SJSA1 (cell line): ENCODE measurements around the gene KITLG. TPM values are rescaled to one million over a fixed set of nuclear protein-coding genes. Genes with fewer than 3 reads are reported as not detected.
"Not testable (repeated sequence)": the region's sequence is repeated elsewhere in the genome, so short reads cannot be mapped to it uniquely, and the experiment has no call there.

ENCODE experiments used
- DNase-seq, 2 experiments: peaks; one replicate each; pipeline ENCODE4 v3.0.0-alpha.2; 2015 to 2020; ENCODE audit warnings: low spot score in 2 of 2, low read depth in 1 of 2
- H3K27ac ChIP-seq: fragments of 250-450 bp; sonication (Bioruptor Pico); 2 replicates; pipeline ENCODE4 v1.5.1; 2020; ENCODE audit warnings: mild to moderate bottlenecking, moderate library complexity
- H3K27me3 ChIP-seq: fragments of 250-450 bp; sonication (Bioruptor Pico); replicated peaks from 2 replicates; pipeline ENCODE4 v1.5.1; 2020; ENCODE audit warnings: mild to moderate bottlenecking, moderate library complexity
- H3K36me3 ChIP-seq: fragments of 250-450 bp; sonication (Bioruptor Pico); 2 replicates; pipeline ENCODE4 v1.5.1; 2020; ENCODE audit warnings: mild to moderate bottlenecking
- H3K4me1 ChIP-seq: fragments of 250-450 bp; sonication (Bioruptor Pico); replicated peaks from 2 replicates; pipeline ENCODE4 v1.6.1; 2021; ENCODE audit warnings: mild to moderate bottlenecking
- H3K4me3 ChIP-seq: fragments of 250-450 bp; sonication (Bioruptor Pico); 2 replicates; pipeline ENCODE4 v1.5.1; 2020; ENCODE audit warnings: mild to moderate bottlenecking
- H3K9me3 ChIP-seq: fragments of 250-450 bp; sonication (Bioruptor Pico); replicated peaks from 2 replicates; pipeline ENCODE4 v1.5.1; 2020; ENCODE audit warnings: mild to moderate bottlenecking
- total RNA-seq: library from RNA; depleted of rRNA; stranded (reverse); fragments of >200 nt; shearing (Covaris generic); gene quantifications from 2 replicates; pipeline ENCODE4 v1.2.3, GENCODE V29; 2014; rRNA removed

KITLG gene
- 3.1 and 4.1 TPM in 2 replicates for total RNA-seq

GRCh38 chr12:88580051-88580871 is at the start of gene KITLG:
Gene KITLG, minus strand, starts transcription at chr12:88580471. Its CDS starts 193 bp downstream, at chr12:88580278.
- H3K27ac ChIP-seq, result no peak within 1 kb of the TSS
- peaks cover 3% of the 10 kb centered on the region; the same call in 1 of the 2 replicates for H3K27me3 ChIP-seq
- H3K4me1 ChIP-seq, result peaks cover 9% of the 10 kb centered on the region
- DNase-seq, result peak; percentile 68 to 75
- no peaks in the 10 kb centered on the region for H3K9me3 ChIP-seq
- no peaks in the 10 kb centered on the region for H3K36me3 ChIP-seq
- peak within 1 kb of the TSS; percentile 44 for H3K4me3 ChIP-seq

GRCh38 chr12:88628856-88629509 is 48.7 kb upstream of the KITLG start:
- H3K9me3 ChIP-seq, result no peaks in the 10 kb centered on the region
- no peaks in the 10 kb centered on the region for H3K4me1 ChIP-seq
- no peak for DNase-seq
- H3K4me3 ChIP-seq, result no peak overlapping the region
- no peaks in the 10 kb centered on the region; the same call in 1 of the 2 replicates for H3K27me3 ChIP-seq
- no peak overlapping the region for H3K27ac ChIP-seq
- no peaks in the 10 kb centered on the region for H3K36me3 ChIP-seq

- DNase-seq, H3K27ac ChIP-seq, H3K27me3 ChIP-seq, H3K4me3 ChIP-seq, H3K4me1 ChIP-seq, H3K9me3 ChIP-seq, H3K36me3 ChIP-seq: not testable (repeated sequence)
These were observed 47.8 kb upstream of the KITLG start for GRCh38 chr12:88628035-88628434.

GRCh38 chr12:88627501-88627900 is 47.2 kb upstream of the KITLG start:
- Histone ChIP-seq H3K27ac (no peak overlapping the region), H3K4me3 (no peak overlapping the region), H3K36me3 (no peaks in the 10 kb centered on the region), H3K9me3 (no peaks in the 10 kb centered on the region), H3K27me3 (no peaks in the 10 kb centered on the region; the same call in 1 of the 2 replicates), H3K4me1 (no peaks in the 10 kb centered on the region)
- DNase-seq, result no peak

- DNase-seq, result no peak
- no peaks in the 10 kb centered on the region for H3K27me3 ChIP-seq
- no peaks in the 10 kb centered on the region for H3K36me3 ChIP-seq
- no peak overlapping the region for H3K4me3 ChIP-seq
- H3K27ac ChIP-seq, result no peak overlapping the region
- no peaks in the 10 kb centered on the region for H3K9me3 ChIP-seq
- no peaks in the 10 kb centered on the region for H3K4me1 ChIP-seq
These were observed 45.1 kb upstream of the KITLG start for GRCh38 chr12:88625356-88625755.

GRCh38 chr12:88624911-88625310 is 44.6 kb upstream of the KITLG start:
- no peak for DNase-seq
- Histone ChIP-seq H3K36me3 (no peaks in the 10 kb centered on the region), H3K27me3 (no peaks in the 10 kb centered on the region), H3K9me3 (no peaks in the 10 kb centered on the region), H3K4me1 (no peaks in the 10 kb centered on the region), H3K27ac (no peak overlapping the region), H3K4me3 (no peak overlapping the region)

GRCh38 chr12:88623777-88624548 is 43.7 kb upstream of the KITLG start:
- Histone ChIP-seq H3K4me3 (no peak overlapping the region), H3K27me3 (no peaks in the 10 kb centered on the region), H3K9me3 (no peaks in the 10 kb centered on the region), H3K36me3 (no peaks in the 10 kb centered on the region), H3K27ac (no peak overlapping the region), H3K4me1 (no peaks in the 10 kb centered on the region)
- no peak for DNase-seq

GRCh38 chr12:88617352-88617751 is 37.1 kb upstream of the KITLG start:
- DNase-seq, result no peak
- Histone ChIP-seq H3K27me3 (no peaks in the 10 kb centered on the region), H3K4me3 (no peak overlapping the region), H3K27ac (no peak overlapping the region), H3K4me1 (no peaks in the 10 kb centered on the region), H3K9me3 (no peaks in the 10 kb centered on the region), H3K36me3 (no peaks in the 10 kb centered on the region)

- DNase-seq, result no peak
- no peaks in the 10 kb centered on the region for H3K4me1 ChIP-seq
These were observed 35.2 kb upstream of the KITLG start for GRCh38 chr12:88615490-88615889.

GRCh38 chr12:88604646-88605045 is 24.4 kb upstream of the KITLG start:
- no peak overlapping the region for H3K27ac ChIP-seq
- no peaks in the 10 kb centered on the region for H3K27me3 ChIP-seq
- H3K4me1 ChIP-seq, result 0 out of 2 replicates have a peak, but pooled peaks cover 5% of the 10 kb centered on the region
- H3K4me3 ChIP-seq, result no peak overlapping the region
- DNase-seq, result no peak
- no peaks in the 10 kb centered on the region for H3K36me3 ChIP-seq
- H3K9me3 ChIP-seq, result no peaks in the 10 kb centered on the region

More at GRCh38 chr12:88615490-88615889, 35.2 kb upstream of the KITLG start:
- H3K9me3 ChIP-seq, result no peaks in the 10 kb centered on the region
- H3K36me3 ChIP-seq, result no peaks in the 10 kb centered on the region
- H3K27me3 ChIP-seq, result no peaks in the 10 kb centered on the region
- no peak overlapping the region for H3K4me3 ChIP-seq
- H3K27ac ChIP-seq, result no peak overlapping the region

GRCh38 chr12:88600272-88600671 is 20.0 kb upstream of the KITLG start:
- Histone ChIP-seq H3K27me3 (no peaks in the 10 kb centered on the region), H3K27ac (no peak overlapping the region), H3K9me3 (no peaks in the 10 kb centered on the region), H3K4me1 (0 out of 2 replicates have a peak, but pooled peaks cover 5% of the 10 kb centered on the region), H3K4me3 (no peak overlapping the region), H3K36me3 (no peaks in the 10 kb centered on the region)
- DNase-seq, result no peak

GRCh38 chr12:88597365-88597764 is 17.1 kb upstream of the KITLG start:
- H3K27me3 ChIP-seq, result no peaks in the 10 kb centered on the region

GRCh38 chr12:88595697-88596096 is 15.4 kb upstream of the KITLG start:
- Histone ChIP-seq H3K4me1 (0 out of 2 replicates have a peak, but pooled peaks cover 5% of the 10 kb centered on the region), H3K36me3 (no peaks in the 10 kb centered on the region), H3K27me3 (no peaks in the 10 kb centered on the region), H3K4me3 (no peak overlapping the region), H3K27ac (no peak overlapping the region), H3K9me3 (no peaks in the 10 kb centered on the region)
- DNase-seq, result no peak

More at GRCh38 chr12:88597365-88597764, 17.1 kb upstream of the KITLG start:
- Histone ChIP-seq H3K36me3 (no peaks in the 10 kb centered on the region), H3K4me3 (no peak overlapping the region), H3K27ac (no peak overlapping the region), H3K9me3 (no peaks in the 10 kb centered on the region), H3K4me1 (0 out of 2 replicates have a peak, but pooled peaks cover 5% of the 10 kb centered on the region)
- no peak for DNase-seq
